ENCODE results near the gene OR2F1.
A peak's percentile ranks its signal among the peaks of the same experiment; 100 is the strongest.

OR2F1 gene

GRCh38 chr7:143954544-143954943 is at the start of gene OR2F1:
Gene OR2F1, plus strand, starts transcription at chr7:143954844. Its CDS starts 5,127 bp downstream, at chr7:143959971.
- DNase-seq (ENCODE audit: low read depth) = no peak

GRCh38 chr7:143905509-143905908 is 49.1 kb upstream of the OR2F1 start:
- DNase-seq (ENCODE audit: low read depth) = no peak

GRCh38 chr7:143906151-143906550 is 48.5 kb upstream of the OR2F1 start:
- DNase-seq (ENCODE audit: low read depth) = no peak

- DNase-seq (ENCODE audit: low read depth) = no peak
Observed at GRCh38 chr7:143906895-143907294, 47.7 kb upstream of the OR2F1 start.

GRCh38 chr7:143908120-143908519 is 46.5 kb upstream of the OR2F1 start:
- no peak for DNase-seq (ENCODE audit: low read depth)

GRCh38 chr7:143909863-143910262 is 44.8 kb upstream of the OR2F1 start:
- no peak for DNase-seq (ENCODE audit: low read depth)

- no peak for DNase-seq (ENCODE audit: low read depth)
Observed at GRCh38 chr7:143910473-143911248, 44.0 kb upstream of the OR2F1 start.

- no peak for DNase-seq (ENCODE audit: low read depth)
Observed at GRCh38 chr7:143913945-143914615, 40.6 kb upstream of the OR2F1 start.

- no peak for DNase-seq (ENCODE audit: low read depth)
Observed at GRCh38 chr7:143914938-143915652, 39.5 kb upstream of the OR2F1 start.

GRCh38 chr7:143924851-143925250 is 29.8 kb upstream of the OR2F1 start:
- DNase-seq (ENCODE audit: low read depth) = no peak

- no peak for DNase-seq (ENCODE audit: low read depth)
Observed at GRCh38 chr7:143929224-143929920, 25.3 kb upstream of the OR2F1 start.

- DNase-seq (ENCODE audit: low read depth) = no peak
Observed at GRCh38 chr7:143931739-143932138, 22.9 kb upstream of the OR2F1 start.

- peak; percentile 56 for DNase-seq (ENCODE audit: low read depth)
Observed at GRCh38 chr7:143934526-143935325, 19.9 kb upstream of the OR2F1 start, which contains the start of gene OR2F2. Gene OR2F2, plus strand, starts transcription at chr7:143935233. Its CDS starts 0 bp downstream, at chr7:143935233.

GRCh38 chr7:143936087-143937009 is 18.3 kb upstream of the OR2F1 start:
- DNase-seq (ENCODE audit: low read depth) = peak; percentile 69

- no peak for DNase-seq (ENCODE audit: low read depth)
Observed at GRCh38 chr7:143938379-143939243, 16.0 kb upstream of the OR2F1 start.

- no peak for DNase-seq (ENCODE audit: low read depth)
Observed at GRCh38 chr7:143945423-143945822, 9.2 kb upstream of the OR2F1 start.

GRCh38 chr7:143947111-143947510 is 7.5 kb upstream of the OR2F1 start:
- no peak for DNase-seq (ENCODE audit: low read depth)

GRCh38 chr7:143948733-143949132 is 5.9 kb upstream of the OR2F1 start:
- no peak for DNase-seq (ENCODE audit: low read depth)

- DNase-seq (ENCODE audit: low read depth) = no peak
Observed at GRCh38 chr7:143953421-143953820, 1.2 kb upstream of the OR2F1 start.
